HG03097 (cell line): ENCODE results near the gene PGAM5.
"Not testable (repeated sequence)": the region's sequence is repeated elsewhere in the genome, so short reads cannot be mapped to it uniquely, and the experiment has no call there.

ENCODE experiments used
- ATAC-seq: cut with Tn5 transposase; IDR thresholded peaks from one replicate; pipeline ENCODE4 v1.9.1; 2021; ENCODE audit not compliant: unreplicated experiment, low FRiP score

The PGAM5 gene

DNA sequence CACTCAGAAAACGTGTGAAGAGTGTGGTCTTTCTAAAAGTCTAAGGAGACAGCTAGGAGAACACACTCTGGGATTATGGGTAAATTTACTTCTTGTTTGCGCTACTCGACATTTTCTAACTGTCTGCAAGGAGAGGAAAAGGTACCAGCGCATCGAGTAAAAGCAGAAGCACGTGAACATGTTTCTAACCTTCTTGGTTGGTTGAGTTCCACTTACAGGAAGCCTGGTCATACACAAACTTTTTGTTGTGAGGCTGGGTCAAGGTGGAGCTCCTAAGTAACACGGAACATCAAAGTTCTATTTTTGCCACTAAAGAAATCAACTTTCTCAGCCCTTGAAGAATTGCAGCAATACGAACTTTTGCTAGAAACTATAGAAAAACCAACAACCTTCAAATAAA, 31.0 kb downstream of the PGAM5 start:
- no peak for ATAC-seq

DNA sequence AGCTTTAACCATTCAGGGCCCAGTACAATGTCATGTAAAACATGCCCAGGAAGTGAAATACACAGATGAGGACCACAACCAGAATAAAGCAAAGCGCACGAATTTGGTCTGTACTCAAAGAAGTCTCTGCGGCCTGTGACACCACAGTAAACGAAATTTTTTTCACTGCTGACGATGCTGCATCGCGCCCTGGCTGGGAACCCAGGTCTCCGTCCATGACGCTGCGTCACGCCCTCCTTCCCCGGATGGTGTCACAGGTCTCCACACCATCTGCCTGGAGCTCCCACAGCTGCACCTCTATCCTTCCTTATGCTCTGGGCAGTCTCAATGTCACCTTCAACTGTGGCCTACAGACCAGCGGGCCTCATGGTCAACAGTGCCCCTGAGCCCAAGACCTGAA, 33.2 kb downstream of the PGAM5 start:
- no peak for ATAC-seq

- ATAC-seq = no peak
These were observed 36.0 kb downstream of the PGAM5 start for GRCh38 chr12:132746613-132747012.

DNA sequence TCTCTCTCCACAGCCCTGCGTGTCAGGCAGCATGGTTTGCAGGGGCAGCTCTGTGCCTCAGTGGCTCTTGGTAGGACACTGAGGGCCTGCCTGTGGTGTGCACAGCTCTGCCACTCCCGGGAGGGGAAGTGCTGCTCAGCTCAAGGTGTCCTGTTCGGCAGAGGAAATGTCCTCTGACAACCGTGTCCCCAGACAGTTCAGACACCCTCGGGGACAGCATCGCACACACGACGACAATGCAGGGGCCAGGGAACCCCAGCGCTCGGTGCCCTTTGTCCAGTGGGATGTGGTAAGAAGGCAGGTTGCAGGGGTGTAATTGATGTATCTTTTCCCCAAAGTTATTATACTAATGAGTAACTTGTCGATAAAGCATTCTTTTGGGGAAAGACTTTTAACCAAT, 36.8 kb downstream of the PGAM5 start:
- ATAC-seq = no peak

GRCh38 chr12:132747896-132748295, 37.3 kb downstream of the PGAM5 start:
- no peak for ATAC-seq

DNA sequence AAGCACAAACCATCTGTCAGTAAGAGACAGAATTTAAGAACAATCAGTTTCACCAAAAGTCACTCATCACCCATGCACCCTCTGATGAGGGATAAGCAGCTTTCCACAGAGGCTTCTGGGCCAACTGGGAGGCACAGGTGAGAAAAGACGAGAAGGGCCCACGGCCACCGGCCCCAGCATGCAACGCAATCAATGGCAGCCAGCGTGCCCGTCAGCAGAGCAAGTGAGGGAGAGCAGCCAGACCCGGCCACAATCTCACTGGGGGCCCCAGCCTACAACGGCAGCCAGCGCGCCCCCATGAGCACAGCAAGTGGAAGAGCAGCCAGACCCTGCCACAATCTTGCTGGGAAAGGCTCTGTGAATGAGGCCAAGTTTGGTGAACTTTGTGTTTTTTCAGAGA, 37.7 kb downstream of the PGAM5 start:
- no peak for ATAC-seq

- not testable (repeated sequence) for ATAC-seq
These were observed 43.0 kb downstream of the PGAM5 start for GRCh38 chr12:132753670-132754069.

DNA sequence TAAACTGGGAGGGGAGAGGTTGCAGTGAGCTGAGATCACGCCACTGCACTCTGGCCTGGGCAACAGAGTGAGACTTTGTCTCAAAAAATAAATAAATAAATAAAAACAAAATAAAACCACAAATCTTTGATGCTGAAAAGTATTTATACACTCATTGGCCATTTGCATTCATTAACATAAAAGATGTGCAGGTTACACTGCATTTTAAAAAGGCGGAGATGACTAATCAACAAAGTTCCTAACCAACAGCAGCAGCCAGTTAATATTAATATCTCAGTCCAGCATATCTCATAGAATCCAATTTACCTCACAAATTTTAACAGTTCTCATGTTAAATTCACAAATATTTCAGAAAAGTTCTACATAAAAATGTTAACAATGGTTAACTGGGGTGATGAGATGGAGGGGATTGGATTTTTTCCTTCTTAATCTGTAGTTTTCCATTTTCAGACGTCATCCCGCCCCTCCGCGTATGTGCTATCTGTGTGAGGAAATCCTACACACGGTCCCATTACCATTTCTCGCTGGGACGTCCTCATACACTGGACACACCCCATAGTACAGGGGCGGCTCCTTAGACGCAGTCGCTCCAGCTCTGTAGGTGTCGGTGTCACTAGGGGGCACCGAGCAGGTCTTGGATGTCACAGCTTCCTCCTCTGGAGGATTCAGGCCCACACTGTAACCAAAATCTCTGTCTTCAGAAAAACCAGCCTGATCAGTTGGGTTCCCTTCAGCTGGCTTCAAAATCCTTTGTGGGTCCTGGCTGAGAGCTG, 43.7 kb downstream of the PGAM5 start:
- ATAC-seq = no peak

DNA sequence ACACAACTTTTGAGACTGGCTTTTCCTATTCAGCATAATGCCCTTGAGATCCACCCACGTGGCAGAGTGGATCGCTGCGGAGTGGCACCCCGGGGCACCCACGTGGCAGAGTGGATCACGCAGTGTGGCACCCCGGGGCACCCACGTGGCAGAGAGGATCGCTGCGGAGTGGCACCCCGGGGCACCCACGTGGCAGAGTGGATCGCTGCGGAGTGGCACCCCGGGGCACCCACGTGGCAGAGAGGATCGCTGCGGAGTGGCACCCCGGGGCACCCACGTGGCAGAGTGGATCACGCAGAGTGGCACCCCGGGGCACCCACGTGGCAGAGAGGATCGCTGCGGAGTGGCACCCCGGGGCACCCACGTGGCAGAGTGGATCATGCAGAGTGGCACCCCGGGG, 48.2 kb downstream of the PGAM5 start:
- ATAC-seq = not testable (repeated sequence)

GRCh38 chr12:132759359-132759758, 48.7 kb downstream of the PGAM5 start:
- ATAC-seq = no peak

DNA sequence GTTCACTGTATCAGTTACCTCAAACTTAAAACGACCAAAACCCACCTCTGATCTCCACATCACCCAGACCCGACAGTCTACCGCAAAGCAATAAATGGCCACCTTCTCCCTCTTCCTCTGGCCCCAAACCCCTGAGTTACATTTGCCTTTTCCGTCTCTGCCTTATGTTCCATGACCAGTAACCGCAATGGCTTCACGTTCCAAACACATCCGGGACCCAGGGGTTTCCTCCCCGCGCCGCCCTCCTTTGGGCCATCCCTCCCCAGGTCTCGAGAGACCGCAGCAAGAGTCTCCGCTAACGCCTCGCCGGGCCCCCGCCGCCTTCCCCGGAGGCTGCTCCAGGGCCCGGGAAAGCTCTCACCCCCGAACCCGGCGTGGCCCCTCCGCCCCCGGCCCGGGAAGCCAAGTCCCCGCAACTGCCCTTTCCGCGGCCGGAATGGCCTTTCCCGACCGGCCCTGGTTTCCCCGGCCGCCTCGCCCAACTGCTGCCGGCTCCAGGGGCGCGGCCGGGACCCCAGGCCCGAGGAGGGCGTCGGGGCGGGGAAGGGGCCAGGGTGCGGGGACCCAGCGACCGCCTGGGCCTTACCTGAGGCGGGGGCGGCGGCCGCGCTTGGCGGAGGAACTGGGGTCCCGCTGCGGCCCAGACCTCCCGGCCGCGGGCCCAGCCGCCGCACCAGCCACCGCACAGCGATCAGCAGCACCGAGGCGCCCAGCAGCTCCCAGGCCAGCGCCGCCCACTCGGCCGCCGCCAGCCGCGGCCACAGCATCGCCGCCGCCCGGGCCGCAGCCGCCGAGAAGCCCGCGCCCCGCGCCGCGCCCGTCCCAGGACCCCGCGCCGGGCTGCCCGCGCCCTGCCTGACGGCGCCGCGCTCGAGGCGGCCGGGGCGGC, 50.6 kb downstream of the PGAM5 start, which contains the start of gene ANKLE2:
Gene ANKLE2 (minus strand): TSS at position 801 of the 889 bp plus-strand sequence. CDS start 34 bp downstream, at position 767.
- ATAC-seq = peak; percentile 43

DNA sequence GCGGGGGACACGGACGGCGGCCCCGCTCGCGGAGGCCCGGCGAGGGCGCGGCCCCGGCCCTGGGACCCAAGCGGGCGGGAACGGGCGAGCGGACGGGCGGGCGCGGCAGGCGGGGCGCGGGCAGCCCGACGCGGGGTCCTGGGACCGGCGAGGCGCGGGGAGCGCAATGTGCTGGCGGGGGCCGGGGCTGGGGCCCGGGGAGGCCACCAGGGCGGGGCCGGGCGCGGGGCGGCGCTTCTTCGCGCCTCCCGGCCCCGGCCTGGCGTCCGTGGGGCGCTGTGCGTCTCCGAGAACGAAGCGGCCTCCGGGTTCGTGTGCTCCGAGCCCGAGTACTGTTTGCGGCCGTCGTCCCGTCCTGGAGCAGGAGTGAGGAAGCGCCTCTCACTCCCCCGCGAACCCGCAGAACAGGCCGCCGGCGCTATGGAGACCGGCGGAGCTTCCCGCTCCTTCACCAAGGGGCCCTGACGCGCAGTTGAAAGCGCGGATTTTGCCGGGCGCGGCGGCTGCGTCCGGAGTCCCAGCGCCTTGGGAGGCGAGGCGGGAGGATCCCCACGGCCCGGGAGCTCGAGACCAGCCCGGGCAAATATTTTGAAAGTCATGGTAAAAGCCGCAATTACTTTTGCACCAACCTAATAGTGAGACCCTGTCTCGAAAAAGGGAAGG, 51.4 kb downstream of the PGAM5 start:
- peak; percentile 72 for ATAC-seq

DNA sequence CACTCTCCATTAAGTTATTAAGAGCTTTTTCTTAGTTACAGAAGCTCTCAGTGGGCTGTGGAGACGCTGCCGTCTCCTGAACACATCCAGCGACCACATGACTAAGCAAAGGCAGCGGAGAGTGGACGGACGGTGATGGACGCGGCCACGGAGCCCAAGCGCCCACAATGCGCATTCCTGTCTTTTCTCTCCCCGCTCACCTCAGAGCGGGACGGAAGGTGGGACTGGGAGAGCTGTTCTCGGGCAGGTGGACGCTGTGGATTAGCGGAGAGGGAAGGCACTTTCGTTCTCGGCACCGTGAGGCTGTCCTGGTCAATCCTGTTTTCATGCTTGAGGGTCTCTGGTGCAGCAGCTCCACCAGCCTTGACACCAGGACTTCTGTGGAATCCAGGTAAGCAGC, 53.6 kb downstream of the PGAM5 start:
- ATAC-seq = no peak

DNA sequence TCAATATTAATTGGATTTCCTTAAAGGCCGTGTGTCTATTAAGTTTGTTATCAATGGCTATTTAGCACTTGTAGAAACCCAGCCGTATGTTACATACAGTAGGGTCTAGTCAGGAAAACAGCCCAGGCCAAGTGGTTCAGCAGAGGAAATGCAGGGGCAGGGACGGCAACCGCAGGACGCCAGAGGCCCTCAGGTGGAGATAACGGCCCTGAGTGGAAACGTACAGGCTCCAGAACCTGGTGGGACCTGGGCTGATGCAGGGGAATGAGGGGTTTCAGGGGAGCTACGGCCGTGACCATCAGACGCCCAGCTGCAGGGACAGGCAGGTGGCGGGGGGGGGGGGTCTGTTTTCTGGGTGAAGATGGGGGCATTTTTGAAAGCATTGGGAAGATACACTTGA, 54.7 kb downstream of the PGAM5 start:
- ATAC-seq = no peak

GRCh38 chr12:132766380-132767085, 55.9 kb downstream of the PGAM5 start:
- ATAC-seq = no peak

DNA sequence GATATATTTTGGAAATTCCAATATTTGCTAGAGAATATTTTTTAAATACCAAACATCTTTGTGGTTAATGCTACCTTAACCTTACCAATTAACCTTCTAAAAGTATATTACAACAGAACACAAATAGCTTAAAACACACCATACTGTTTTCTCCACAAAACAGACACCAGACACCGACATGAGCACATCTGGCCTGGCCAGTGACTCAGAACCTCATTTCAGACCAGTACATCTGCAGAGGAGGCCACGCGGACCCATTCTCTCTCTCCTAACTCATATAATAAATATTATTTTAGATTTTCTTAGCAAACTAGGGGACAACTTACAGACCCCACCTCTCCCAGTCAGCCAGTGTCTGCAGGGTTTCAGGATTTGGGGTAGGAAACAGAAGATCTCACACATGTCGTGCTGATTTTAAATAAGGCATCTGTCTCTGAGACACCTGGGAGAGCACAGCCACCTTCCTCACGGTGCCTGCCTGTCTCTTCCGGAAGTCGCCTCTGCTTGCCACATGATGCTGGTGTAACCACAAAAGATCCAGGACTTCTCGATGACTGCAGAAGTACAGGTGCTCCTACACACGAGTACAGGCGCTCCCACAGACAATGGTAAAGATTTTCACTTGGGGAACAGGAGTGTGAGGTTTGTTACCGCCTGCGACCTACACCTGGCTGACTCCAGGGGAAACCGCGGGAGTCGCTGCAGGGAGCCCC, 60.6 kb downstream of the PGAM5 start:
- no peak for ATAC-seq
